Fibroblast of villous mesenchyme (primary cell): Measurements from ENCODE around the gene SPDYE1. TPM values are rescaled to one million over a fixed set of nuclear protein-coding genes. Genes with fewer than 3 reads are reported as not detected.

Experiments
- DNase-seq: peaks from one replicate; pipeline ENCODE4 v3.0.0-alpha.2; 2010; ENCODE audit warnings: low read depth
- H3K4me3 ChIP-seq: 2 replicates; pipeline ENCODE4 v1.5.1; 2011; ENCODE audit warnings: low read depth, mild to moderate bottlenecking, low read length
- total RNA-seq: library from RNA; depleted of rRNA; stranded (reverse); fragments of >200 nt; gene quantifications from 2 replicates; pipeline ENCODE4 v1.2.3, GENCODE V29; 2012
- TF ChIP-seq, protein P1 (sequence below): IDR thresholded peaks from 2 replicates; pipeline ENCODE4 v1.5.1; 2012; ENCODE audit warnings: low read depth, mild to moderate bottlenecking, low read length; ENCODE audit not compliant: insufficient read depth

Gene SPDYE1
- total RNA-seq, 1 donor: not detected

DNA sequence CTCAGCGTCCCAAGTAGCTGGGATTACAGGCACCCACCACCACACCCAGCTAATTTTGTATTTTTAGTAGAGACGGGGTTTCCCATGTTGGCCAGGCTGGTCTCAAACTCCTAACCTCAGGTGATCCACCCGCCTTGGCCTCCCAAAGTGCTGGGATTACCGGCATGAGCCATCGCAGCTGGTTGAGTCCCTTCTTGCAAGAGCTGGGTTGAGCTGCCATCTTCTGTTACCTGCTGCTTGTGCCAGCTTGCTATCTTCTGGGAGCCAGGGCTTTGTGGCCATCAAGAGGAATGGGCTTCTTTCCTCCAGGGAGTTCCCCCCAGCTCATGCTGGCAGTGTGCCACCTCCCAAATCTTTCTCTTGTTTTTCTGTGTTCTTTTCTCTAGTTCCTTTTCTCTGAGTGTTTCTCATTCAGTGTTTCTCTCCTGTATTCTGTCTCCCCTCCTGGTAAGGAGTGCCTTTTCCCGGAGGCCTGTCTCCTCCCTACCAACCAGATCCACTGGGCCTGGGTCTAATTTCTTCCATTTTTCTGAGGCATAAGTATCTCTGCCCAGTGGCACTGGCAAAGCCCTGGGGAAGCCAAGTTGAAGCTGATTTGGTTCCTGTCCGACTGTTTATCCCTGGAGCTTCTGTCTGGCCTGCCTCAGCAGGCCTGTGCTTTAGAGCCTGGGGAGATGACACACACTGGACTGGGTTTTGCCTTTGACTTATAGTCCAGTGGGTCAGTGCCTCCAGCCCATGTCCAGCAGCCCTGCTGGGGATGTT is 50.5 kb downstream of the SPDYE1 start:
- TF ChIP-seq, protein P1, sequence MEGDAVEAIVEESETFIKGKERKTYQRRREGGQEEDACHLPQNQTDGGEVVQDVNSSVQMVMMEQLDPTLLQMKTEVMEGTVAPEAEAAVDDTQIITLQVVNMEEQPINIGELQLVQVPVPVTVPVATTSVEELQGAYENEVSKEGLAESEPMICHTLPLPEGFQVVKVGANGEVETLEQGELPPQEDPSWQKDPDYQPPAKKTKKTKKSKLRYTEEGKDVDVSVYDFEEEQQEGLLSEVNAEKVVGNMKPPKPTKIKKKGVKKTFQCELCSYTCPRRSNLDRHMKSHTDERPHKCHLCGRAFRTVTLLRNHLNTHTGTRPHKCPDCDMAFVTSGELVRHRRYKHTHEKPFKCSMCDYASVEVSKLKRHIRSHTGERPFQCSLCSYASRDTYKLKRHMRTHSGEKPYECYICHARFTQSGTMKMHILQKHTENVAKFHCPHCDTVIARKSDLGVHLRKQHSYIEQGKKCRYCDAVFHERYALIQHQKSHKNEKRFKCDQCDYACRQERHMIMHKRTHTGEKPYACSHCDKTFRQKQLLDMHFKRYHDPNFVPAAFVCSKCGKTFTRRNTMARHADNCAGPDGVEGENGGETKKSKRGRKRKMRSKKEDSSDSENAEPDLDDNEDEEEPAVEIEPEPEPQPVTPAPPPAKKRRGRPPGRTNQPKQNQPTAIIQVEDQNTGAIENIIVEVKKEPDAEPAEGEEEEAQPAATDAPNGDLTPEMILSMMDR: no peak
- DNase-seq: no peak
- no peak overlapping the region for H3K4me3 ChIP-seq

DNA sequence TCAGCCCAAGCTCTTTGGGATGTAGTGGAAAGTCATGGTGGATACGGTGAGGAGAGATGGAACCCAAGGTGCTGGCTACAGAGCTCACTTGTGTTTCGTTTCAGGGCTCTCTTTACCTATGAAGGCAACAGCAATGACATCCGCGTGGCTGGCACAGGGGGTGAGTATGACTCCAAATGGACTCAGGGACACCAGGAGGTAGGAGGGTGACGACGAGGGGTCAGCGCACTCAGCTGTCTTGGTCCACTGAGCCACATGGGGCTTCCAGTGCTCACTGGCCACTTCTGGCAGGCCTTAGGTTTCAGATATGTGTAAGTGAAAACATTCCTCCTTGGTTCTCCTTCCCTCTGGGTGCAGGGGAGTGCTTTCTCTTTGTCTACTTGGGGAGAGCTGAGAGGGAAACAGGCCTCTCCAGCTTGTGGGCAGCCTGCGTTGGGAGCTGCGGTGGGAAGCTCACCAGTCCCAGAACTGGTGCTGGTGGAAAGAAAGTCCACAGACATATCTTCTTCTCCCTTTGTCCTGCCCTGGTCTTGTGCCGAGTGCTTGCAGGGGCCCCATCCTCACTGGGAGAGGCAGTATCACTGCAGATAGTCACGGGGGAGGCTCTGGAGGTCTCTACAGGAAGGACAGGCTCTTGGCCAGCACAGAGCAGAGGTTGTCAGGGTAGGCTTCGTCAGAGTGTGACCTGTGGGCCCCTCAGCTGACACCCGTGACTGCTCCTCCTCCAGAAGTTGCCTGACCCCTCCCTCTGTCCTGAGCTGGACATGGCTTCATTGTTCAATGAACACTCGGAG is 52.6 kb downstream of the SPDYE1 start:
- TF ChIP-seq, protein P1: no peak
- no peak overlapping the region for H3K4me3 ChIP-seq
- no peak for DNase-seq

GRCh38 chr7:44050915-44051560 is 53.3 kb downstream of the SPDYE1 start:
- DNase-seq: no peak
- TF ChIP-seq, protein P1: no peak
- H3K4me3 ChIP-seq: no peak overlapping the region

GRCh38 chr7:44051611-44052220 is 54.0 kb downstream of the SPDYE1 start:
- TF ChIP-seq, protein P1: no peak
- H3K4me3 ChIP-seq: no peak overlapping the region
- no peak for DNase-seq

- no peak overlapping the region for H3K4me3 ChIP-seq
- TF ChIP-seq, protein P1: no peak
- no peak for DNase-seq
These were observed 55.2 kb downstream of the SPDYE1 start for GRCh38 chr7:44052771-44053365.

- H3K4me3 ChIP-seq: no peak overlapping the region
- no peak for DNase-seq
These were observed 59.0 kb downstream of the SPDYE1 start for GRCh38 chr7:44056681-44057080.

More at GRCh38 chr7:44056681-44057080, 59.0 kb downstream of the SPDYE1 start:
- TF ChIP-seq, protein P1: no peak
